GM18520 (cell line): ENCODE measurements around the gene RCE1.

Experiments
- ATAC-seq: cut with Tn5 transposase; IDR thresholded peaks from one replicate; pipeline ENCODE4 v1.9.1; 2021; ENCODE audit not compliant: unreplicated experiment

The RCE1 gene

DNA sequence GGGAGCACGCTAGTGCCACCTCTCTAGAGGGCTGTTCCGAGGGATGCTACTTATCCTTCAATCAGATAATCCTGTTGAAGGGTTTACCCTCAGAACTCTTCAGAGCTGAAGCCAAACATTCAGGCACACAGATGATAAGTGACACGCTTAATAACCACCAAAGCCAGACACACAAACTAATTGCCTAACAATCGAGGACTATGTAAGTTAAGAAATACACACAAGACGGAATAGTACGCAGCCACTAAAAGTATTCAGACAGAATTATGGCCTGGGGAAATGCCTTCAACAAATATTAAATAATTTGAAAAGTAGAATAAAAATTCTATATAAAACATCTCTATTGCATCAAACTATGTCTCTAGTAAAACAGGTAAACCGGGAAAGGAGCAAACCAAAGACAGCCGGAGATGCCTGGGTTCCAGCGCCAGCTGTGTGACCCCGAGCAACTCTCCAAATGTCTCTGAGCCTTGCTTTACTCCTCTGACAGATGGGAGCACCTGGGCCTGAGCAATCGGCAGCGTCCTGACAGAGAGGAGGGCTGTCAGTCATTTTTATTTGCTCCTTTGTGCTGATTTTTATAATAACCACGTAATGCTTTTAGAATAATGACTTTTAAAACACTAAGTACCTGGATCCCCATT lies 25.0 kb downstream of the RCE1 start:
- no peak for ATAC-seq

DNA sequence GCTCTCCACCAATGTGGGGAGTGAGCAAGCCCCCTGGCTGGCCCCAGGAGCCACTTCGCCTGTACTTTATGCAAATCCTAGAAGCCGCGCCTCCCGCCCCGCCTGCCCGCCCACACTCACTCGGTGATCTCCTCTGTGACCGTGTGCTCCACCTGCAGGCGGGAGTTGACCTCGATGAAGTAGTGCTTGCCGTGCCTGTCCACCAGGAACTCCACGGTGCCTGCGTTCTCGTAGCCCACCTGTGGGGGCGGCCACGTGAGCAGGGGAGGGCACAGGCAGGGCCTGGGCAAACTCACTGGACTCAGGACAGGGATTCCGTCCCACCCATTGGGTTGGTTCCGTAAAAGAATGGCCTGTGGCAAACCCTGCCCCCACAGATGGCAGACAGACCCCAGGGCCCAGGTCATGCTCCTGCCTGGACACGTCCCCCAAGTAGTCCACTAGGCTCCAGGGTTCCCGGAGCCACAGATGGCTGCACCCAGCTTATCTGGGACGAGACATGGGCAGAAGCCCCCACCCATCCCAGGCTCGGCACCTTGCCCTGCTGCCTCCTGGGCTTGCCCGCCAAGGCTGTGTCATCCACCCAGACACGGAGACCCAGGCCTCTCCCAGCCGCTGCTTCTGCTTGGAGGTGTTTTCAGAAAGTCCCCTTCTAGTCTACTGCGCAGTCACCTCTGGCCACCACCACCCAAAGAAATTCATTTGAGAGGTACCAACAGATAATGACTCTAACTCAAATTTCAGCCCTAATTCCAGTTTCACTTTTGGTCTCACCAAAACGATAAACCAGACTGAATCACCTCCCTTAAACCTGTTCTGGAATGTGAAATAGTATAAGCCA lies 25.7 kb downstream of the RCE1 start:
- ATAC-seq = no peak

DNA sequence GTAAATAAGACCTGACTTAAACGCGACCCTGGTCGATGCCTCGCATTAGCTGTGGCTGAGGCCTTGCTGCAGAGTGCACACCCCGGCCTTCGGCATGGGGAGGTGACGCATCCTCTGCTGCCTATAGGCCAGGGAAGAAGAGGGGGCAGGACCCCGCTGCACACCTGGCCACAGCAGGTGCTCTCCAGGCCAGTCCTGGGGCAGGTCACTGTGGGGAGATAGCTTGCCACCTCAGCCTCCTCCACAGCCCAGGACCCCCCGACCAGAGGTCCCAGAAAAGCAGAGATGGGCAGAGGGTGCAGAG lies 26.3 kb downstream of the RCE1 start:
- ATAC-seq = no peak

DNA sequence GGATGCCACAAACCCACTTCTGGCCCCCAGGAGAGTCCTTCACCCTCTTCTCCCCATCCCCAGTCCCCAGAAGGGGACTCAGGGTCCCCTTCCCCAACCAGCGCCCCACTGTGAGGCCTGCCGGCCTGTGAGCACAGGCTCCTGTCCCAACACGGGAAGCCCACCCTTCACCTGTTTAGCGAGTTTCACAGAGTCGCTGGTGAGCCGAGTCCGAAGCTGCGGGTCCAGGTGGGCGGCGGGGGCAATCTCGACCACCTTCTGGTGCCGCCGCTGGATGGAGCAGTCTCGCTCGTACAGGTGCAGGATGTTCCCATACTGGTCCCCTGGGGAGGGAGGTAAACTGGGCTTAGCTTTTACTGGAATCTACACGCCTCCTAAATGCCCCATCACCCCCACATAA lies 26.9 kb downstream of the RCE1 start:
- no peak for ATAC-seq

DNA sequence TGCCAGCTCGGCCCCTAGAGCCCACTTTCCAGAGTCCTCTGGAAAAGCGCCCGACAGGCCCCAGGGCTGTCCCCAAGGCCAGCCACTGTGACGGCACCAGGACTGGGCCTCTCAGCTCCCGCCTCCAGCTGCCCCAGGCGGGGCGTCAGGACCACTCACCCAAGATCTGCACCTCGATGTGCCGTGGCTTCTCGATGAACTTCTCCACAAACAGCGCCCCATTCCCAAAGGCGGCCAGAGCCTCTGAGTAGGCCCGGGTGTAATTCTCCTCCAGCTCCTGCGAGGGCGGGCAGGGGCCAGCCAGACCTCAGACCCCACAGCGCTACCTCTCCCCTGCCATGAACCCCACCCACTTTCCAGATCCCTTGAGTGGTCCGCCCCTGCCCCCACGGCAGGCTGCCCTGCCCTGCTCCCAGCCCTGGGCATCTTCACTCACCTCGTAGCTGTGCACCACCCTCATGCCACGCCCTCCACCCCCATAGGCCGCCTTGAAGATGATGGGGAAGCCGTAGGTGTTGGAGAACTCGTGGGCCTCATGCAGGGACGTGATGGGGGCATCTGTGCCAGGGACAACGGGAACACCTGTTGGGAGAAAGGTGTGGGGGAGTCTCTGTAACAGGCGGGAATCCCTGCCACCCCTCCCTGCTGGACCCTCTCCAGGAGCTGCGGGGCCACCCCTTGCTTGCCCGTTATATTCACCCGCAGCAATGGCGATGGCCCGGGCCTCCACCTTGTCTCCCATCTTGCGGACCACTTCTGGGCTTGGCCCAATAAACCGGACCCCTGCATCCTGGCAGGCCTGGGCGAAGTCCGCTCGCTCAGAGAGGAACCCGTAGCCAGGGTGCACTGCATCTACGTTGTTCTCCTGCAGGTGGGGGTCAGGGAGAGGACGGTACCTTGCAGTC lies 27.6 kb downstream of the RCE1 start:
- no peak for ATAC-seq

DNA sequence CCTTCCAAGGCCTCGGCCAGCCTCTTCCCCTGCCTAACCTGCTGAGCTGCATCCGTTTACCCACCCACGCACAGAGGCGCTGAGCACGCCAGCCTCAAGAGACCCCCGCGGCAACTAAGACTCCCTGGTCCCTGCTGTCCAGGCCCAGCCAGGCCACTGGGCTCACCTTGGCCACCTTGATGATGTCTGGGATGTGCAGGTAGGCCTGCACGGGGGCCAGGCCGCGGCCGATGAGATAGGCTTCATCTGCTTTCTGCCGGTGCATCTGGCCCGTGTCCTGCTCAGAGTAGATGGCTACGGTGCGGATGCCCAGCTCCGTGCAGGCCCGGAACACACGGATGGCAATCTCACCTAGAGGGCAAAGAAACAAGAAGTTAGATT lies 28.3 kb downstream of the RCE1 start:
- no peak for ATAC-seq

DNA sequence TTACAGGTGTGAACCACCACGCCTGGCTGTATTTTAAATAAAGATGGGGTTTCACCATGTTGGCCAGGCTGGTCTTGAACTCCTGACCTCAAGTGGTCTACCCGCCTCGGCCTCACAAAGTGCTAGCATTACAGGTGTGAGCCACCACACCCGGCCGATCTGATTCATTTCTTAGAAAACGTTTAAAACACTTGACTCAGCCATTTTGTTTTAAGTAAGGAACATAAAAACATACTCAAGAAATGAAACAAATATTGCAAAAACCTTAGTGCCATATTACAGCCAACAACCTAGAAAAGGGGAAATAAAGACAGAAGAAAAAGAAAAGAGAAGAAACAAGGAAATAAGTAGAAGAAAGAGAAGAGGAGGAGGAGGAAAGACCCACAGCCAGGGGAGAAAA lies 31.0 kb downstream of the RCE1 start:
- ATAC-seq = no peak

DNA sequence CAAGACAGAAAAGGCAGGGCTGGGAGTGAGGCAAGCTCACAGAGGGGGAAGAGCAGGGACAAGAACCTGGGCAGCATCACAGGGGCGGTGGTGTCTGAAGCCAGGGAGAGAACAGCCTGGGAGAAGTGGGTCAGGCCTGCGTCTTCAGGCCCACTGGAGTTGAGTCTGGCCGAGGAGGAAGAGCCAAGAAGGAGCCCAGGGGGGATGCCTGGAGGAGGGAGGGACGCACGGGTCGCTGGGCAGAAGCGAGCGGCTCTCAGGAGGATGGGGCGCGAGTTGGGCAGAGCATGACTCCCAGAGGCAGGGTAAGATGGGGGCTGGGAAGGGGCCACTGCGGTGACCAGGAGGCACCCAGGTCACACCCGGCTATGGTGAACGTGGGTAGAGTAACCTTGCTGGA lies 32.1 kb downstream of the RCE1 start:
- ATAC-seq = no peak

DNA sequence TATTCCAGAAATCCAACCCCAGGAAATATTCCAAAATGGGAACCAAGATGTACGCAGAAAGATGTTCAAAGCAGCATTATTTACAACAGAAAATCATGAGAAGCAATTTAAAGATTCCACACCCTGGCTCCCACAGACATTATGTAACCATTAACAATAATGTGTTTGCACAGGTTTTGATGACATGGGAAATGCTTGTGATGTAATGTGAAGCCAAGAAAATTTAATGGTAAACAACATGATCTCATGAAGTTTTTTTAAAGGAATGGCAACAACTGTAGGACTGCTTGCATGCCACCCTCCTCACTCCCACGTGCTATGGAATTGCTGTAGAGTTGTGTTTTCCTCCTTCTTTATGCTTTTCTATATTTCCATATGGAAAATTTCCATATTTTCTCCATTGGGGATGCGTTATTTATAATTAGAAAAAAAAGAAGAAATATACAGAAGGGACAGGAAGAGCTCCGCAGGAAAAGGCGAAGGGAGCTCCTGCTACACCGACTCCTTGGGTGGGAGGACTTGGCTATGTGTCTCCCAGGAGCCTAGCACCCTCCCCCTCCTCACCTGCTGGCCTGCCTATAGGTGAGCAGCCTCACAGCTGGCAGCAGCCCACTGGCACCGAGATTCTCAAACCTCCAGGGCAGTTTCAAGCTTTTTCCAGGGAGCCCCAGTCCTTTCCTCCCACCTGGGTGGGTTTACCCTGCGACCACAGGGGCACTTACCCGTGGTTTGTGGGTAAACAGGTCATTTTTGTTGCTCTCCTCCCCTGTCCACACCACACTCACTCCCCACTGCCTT lies 34.5 kb downstream of the RCE1 start:
- ATAC-seq = no peak

DNA sequence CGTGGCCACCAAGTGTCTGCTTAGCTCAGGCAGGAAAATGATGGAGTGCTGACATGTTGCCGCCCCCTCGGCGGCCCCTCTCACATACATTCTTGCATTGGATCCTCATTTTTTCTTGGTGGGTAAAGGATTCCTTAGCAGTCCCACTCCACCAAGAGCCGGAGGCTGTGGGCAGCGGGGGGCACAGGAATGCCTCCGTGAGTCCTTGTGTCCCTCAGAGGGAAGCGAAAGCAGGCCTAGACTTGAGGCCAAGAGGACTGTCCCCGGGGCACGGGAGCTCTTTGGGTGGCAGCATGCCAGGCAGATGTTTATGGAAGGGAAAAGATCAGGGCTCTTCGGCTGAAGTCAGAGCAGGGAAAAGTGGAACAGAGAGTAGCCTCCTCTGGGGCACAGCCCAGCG lies 35.2 kb downstream of the RCE1 start:
- ATAC-seq = no peak

DNA sequence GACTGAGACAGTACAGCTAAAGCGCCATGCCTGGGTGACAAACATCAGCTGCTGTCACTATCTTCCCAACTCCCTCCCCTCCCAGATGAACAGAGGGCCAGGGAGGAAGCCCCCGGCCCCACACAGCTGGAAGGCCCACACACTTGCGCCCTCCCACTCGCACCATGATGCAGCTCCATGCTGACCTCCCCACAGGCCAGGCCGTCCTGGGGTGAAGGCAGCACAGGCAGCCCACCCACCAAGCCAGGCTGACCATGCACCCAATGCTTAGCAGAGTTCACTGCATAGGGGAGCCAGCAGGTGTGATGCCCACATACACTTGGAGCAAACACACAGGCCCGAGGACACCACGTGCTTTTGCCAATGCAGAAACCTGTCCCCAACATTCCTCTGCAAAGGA lies 35.8 kb downstream of the RCE1 start:
- no peak for ATAC-seq

DNA sequence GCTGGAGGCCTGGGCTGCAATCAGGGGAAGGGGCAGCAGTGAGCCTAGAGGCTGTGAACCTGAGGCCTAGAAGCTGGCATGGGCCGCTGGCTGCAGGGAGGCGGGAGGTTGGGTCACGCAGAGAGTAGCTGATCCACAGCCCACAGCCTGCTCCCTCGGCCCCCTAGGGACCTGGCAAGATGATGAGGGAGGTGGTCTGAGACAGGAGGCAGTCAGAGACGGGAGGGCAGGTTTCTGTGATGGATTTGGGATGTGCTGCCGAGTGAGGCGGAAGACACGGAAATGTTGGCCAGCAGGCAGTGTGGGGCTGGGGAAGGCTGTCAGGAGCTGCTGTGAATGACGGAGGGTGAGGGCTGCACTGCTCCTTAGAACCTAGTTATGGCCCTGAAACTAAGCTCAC lies 36.3 kb downstream of the RCE1 start:
- no peak for ATAC-seq

DNA sequence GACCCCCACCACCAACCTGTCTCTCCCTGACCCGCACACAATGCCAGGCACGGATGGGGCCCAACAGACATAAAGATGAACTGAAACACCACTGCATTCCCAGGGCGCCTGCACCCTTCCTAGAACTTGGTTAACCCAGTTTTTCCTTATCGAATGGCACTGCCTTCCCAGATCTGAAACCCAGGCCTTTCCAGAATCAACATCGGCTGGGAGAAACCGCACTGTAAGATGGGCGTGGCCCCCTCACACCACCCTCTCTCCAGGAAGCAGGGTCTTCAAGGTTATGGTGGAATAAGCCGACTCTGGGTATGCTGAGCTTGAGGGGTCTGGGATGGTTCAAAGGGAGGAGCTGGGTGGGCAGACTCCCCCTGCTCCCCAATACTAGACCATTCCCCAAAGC lies 36.8 kb downstream of the RCE1 start:
- ATAC-seq = no peak

DNA sequence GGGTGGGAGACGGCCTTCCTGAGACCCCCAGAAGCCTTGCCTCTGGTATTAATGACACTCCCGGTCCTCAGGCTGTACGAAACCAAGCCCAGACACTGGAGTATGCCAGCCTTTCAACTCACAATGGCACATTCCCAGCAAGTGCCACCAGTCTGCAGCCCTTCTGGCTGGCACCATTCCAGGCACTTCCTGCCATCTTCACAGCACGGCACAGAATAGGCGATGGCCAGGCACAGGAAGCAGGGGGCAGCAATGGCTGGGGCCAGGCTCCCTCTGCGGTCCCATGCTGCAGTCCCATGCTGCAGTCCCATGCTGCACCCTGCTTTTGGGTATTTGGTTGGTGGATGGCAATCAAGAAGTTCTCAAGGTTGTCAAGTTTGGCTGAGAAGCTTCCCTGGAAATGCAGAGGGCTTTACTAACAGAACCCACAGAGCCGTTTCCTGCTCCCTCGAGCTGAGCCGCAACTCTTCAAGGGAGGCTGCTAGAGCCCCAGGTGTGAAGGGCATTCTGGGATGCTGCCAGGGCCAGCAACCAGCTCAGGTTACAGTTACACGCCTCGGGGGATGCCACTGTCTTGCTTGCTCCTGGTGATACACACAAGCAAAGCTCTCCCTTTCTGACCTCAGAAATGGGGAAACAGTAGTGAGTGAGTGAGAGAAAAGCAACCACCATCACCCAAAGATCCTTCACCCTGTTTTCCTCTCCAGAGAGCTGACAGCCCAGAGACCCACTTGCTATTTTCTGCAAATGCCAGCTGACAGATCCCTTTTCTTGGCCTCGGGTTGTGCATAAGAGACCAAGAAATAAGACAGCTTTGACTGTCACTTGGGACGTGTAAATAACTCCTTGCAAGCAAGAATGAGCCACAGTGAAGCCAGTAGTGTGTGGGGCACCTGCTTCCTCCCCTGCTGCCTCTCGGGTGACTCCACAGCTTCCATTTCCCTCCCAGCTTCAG lies 37.5 kb downstream of the RCE1 start:
- ATAC-seq = no peak

DNA sequence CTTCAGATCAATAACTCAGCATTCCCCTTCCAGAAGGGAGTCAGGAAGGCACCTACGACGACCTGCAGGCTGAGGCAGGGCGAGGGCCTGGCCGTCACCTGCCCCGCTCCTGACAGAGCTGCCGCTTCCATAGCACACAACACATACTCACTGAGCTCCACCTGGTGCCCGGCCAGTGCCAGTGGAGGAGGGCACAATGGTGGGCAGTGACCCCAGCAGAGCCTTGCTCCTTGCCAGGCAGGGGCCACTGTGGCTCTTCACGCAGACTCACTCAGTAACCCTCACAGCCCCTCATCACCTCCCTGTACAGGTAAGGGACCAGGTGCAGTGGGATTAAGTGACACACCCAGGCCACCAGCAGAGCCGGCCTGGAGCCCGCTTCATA lies 38.2 kb downstream of the RCE1 start:
- no peak for ATAC-seq

DNA sequence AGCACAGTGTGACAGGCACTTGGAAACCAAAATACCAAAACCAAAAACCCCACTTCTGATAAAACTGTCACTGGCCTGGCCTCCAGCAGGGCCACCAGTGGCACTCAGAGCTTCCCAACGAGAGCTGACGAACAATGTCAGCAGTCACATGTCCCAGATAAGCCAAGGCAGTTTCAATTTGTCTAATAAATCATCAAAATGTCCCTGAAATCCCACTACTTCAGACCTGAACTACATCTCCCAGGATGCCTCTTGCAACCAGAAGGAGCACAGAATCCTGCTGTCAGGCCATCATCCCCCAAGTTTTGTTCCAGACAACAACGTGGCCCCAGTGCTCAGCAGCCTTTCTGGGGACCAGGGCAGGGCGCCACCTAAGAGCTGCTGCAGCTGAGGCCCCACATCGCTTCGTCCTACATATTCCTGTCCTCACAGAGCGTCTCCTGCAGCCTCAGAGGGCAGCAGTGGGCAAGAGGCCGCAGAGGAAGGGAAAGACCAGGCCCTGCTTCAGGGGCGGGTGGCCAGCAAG lies 38.7 kb downstream of the RCE1 start:
- no peak for ATAC-seq

DNA sequence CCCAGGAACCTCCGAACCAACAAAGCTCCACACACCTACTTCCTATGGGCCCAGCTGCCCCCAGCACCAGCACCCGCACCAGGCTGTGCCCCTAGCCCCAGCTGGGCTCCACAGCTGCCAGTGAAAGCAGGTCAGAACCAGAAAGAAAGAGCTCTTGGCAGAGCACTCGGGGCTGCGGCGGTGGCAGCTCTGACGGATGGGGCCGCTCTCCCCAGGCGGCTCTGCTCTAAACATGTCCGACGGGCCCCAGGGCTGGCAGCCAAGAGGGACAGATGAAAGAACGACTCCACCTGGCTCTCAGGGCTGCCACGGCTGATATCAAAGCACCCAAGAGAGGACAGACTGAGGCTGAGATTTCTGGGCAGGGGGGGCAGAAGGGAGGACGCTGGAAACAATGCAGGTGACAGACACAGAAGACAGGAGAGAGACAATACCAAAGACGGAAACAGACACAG lies 39.3 kb downstream of the RCE1 start:
- ATAC-seq = no peak

DNA sequence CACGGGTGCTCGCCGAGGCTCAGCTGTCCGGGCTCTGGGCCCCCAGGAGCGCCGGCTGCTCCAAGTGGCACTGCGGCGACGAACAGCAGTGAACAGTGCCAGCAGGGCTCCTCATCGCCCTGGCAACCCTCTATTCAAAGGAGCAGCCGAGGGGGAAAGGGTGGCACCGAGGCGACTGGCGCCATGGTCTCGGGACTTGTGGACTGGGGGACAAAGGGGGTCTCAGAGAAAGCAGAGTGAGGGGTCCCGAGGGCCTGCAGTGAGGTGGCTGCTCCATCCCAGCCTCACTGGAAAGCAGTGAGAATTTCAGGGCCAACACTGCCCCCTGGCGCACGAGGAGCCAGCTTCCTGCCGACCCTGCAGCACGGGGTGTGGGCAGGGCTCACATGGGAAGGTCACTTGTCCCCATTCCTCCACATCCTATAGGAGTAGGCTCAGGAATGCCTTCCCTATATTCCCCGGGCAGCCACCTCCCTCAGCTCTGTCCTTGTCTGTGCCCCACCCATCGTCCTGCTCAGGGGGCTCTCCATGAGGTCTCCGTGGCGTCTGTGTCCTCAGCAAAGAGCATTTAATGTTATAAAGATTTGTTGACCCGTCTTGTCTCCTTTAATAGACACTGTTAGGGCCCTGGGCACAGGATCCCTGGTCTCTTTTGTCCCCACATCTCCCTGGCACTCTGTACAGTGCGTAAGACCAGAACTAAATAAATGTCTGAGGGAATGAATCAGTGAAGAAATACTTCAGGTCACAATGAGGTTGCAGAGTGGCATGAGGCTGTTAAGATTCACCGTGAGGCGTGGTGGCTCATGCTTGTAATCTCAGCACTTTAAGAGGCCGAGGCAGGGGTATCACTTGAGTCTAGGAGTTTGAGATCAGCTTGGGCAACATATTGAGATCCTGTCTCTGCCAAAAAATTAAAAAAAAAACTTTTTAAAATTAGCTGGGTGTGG lies 40.0 kb downstream of the RCE1 start:
- no peak for ATAC-seq

DNA sequence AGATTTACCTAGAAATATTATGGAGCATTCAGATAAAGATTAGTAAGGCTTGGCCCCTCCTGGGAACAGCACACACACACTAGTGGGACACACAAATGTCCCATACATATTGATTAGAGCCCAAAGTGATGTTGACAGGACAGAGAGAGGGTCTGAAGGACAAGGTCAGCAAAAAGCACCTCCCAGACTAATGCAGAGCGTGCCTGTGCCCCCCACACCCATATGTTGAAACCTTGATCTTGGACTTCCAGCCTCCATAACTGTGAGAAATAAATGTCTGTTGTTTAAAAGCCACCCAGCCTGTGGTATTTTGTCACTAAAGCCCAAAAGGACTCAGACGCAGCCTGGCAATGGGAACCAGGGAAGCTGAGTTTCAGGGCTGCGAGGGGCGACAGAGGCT lies 41.2 kb downstream of the RCE1 start:
- ATAC-seq = no peak
